HFFc6 (cell line): ENCODE results near the gene DCN. TPM values are rescaled to one million over a fixed set of nuclear protein-coding genes. Genes with fewer than 3 reads are reported as not detected.

Experiments used
- DNase-seq: peaks from one replicate; pipeline ENCODE4 v3.0.0-alpha.2; 2018
- H3K27ac Mint-ChIP-seq: 2 replicates; pipeline ENCODE4 v1.8.0; 2020; ENCODE audit warnings: mild to moderate bottlenecking, mixed read lengths
- H3K27me3 Mint-ChIP-seq: 2 replicates; pipeline ENCODE4 v1.8.0; 2021; ENCODE audit warnings: mild to moderate bottlenecking, moderate library complexity, mixed read lengths; ENCODE audit not compliant: insufficient read depth
- H3K36me3 Mint-ChIP-seq: 2 replicates; pipeline ENCODE4 v1.8.0; 2021; ENCODE audit warnings: low read depth, mixed read lengths
- H3K4me1 Mint-ChIP-seq: 2 replicates; pipeline ENCODE4 v1.8.0; 2020; ENCODE audit warnings: low read depth, mixed read lengths
- H3K4me3 Mint-ChIP-seq: 2 replicates; pipeline ENCODE4 v1.8.0; 2020; ENCODE audit warnings: mild to moderate bottlenecking, moderate library complexity, mixed read lengths
- H3K9me3 Mint-ChIP-seq: 2 replicates; pipeline ENCODE4 v1.8.0; 2020; ENCODE audit warnings: mild to moderate bottlenecking, mixed read lengths
- total RNA-seq, 6 experiments: library from RNA; stranded (reverse); fragmentation: NEBNext Ultra II Directional; extraction: Animal tissue kit (Norgen Biotek cat#: 25700); gene quantifications; 2 replicates in 1 of 6; 3 replicates in 5 of 6; pipeline ENCODE4 v1.2.3, GENCODE V29; 2021
- TF ChIP-seq, protein P1 (sequence below): fragments of 200-600 bp; sonication (generic); IDR thresholded peaks from 2 replicates; pipeline ENCODE4 v1.5.0; 2021; ENCODE audit warnings: antibody characterized with exemption, mild to moderate bottlenecking

DCN gene
- total RNA-seq, 6 experiments from 2014 or later: 20.4 to 58.8 (median 48.7) TPM

DNA sequence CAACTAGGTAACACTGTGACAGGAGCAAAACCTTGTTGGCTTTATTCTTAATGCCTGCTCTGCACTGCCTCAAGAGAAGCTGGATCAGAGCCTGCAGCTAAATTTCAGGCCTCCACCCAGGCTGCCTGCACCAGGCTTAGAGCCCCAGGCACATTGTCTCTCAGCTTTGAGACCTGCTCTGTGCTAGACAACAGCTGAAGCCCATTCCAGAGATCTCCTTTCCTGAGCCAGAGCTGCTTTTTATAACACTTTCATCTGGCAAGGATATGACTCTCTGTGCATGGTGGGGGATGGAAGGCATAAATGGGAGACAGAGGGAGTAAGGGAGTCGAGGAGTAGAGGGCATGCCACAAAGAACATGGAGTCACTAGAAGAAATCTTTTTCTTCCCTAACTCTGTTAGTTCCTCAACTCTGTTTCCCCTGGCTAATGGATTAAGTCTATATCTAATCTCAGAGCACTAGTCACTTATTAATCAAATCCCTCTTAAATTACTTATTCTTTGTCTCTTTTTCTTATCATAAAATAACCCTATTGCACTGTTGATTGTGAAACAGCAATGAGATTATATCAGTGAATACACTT, 44.2 kb downstream of the DCN start:
- DNase-seq: no peak
- TF ChIP-seq, protein P1, sequence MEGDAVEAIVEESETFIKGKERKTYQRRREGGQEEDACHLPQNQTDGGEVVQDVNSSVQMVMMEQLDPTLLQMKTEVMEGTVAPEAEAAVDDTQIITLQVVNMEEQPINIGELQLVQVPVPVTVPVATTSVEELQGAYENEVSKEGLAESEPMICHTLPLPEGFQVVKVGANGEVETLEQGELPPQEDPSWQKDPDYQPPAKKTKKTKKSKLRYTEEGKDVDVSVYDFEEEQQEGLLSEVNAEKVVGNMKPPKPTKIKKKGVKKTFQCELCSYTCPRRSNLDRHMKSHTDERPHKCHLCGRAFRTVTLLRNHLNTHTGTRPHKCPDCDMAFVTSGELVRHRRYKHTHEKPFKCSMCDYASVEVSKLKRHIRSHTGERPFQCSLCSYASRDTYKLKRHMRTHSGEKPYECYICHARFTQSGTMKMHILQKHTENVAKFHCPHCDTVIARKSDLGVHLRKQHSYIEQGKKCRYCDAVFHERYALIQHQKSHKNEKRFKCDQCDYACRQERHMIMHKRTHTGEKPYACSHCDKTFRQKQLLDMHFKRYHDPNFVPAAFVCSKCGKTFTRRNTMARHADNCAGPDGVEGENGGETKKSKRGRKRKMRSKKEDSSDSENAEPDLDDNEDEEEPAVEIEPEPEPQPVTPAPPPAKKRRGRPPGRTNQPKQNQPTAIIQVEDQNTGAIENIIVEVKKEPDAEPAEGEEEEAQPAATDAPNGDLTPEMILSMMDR: no peak
- Mint-ChIP-seq H3K27ac (peak overlapping the region; percentile 11; the same call in 1 of the 2 replicates), H3K27me3 (no peaks in the 10 kb centered on the region; the same call in 1 of the 2 replicates), H3K4me3 (no peak overlapping the region), H3K36me3 (0 out of 2 replicates have a peak, but pooled peaks cover 4% of the 10 kb centered on the region), H3K9me3 (no peaks in the 10 kb centered on the region), H3K4me1 (peaks cover 74% of the 10 kb centered on the region)

GRCh38 chr12:91133871-91134270, 48.7 kb downstream of the DCN start:
- 0 out of 2 replicates have a peak, but pooled peaks cover 4% of the 10 kb centered on the region for H3K36me3 Mint-ChIP-seq
- H3K27ac Mint-ChIP-seq: peak overlapping the region; percentile 71
- TF ChIP-seq, protein P1: no peak
- no peaks in the 10 kb centered on the region for H3K9me3 Mint-ChIP-seq
- H3K27me3 Mint-ChIP-seq: no peaks in the 10 kb centered on the region
- H3K4me1 Mint-ChIP-seq: peaks cover 59% of the 10 kb centered on the region
- peak; percentile 81 for DNase-seq
- peak overlapping the region; percentile 34 for H3K4me3 Mint-ChIP-seq

GRCh38 chr12:91129662-91130362, 52.8 kb downstream of the DCN start:
- Mint-ChIP-seq H3K4me3 (no peak overlapping the region; the same call in 1 of the 2 replicates), H3K4me1 (peaks cover 70% of the 10 kb centered on the region), H3K36me3 (peaks cover 4% of the 10 kb centered on the region; the same call in 1 of the 2 replicates), H3K9me3 (no peaks in the 10 kb centered on the region), H3K27me3 (no peaks in the 10 kb centered on the region), H3K27ac (peak overlapping the region; percentile 55)
- DNase-seq: no peak
- TF ChIP-seq, protein P1: no peak

GRCh38 chr12:91127751-91128150, 54.9 kb downstream of the DCN start:
- DNase-seq: peak; percentile 62

GRCh38 chr12:91127306-91127705, 55.3 kb downstream of the DCN start:
- Mint-ChIP-seq H3K27me3 (no peaks in the 10 kb centered on the region), H3K9me3 (no peaks in the 10 kb centered on the region), H3K27ac (peak overlapping the region; percentile 93), H3K36me3 (peaks cover 8% of the 10 kb centered on the region), H3K4me3 (peak overlapping the region; percentile 59; the same call in 1 of the 2 replicates), H3K4me1 (peaks cover 69% of the 10 kb centered on the region)
- peak; percentile 54 for DNase-seq
- TF ChIP-seq, protein P1: no peak

More at GRCh38 chr12:91127751-91128150, 54.9 kb downstream of the DCN start:
- no peaks in the 10 kb centered on the region for H3K9me3 Mint-ChIP-seq
- TF ChIP-seq, protein P1: no peak
- peaks cover 4% of the 10 kb centered on the region; the same call in 1 of the 2 replicates for H3K36me3 Mint-ChIP-seq
- H3K4me1 Mint-ChIP-seq: peaks cover 69% of the 10 kb centered on the region
- H3K4me3 Mint-ChIP-seq: peak overlapping the region; percentile 59
- no peaks in the 10 kb centered on the region for H3K27me3 Mint-ChIP-seq
- H3K27ac Mint-ChIP-seq: peak overlapping the region; percentile 93
